ENCODE measurements around the gene CLOCK. TPM values are rescaled to one million over a fixed set of nuclear protein-coding genes. Genes with fewer than 3 reads are reported as not detected.

The CLOCK gene
- total and polyA plus RNA-seq, 10 of the 15 experiments (the other 5 are each of a cell fraction or from before 2014, with no cell fraction given): 2.8 to 11.7 (median 10.4) TPM

DNA sequence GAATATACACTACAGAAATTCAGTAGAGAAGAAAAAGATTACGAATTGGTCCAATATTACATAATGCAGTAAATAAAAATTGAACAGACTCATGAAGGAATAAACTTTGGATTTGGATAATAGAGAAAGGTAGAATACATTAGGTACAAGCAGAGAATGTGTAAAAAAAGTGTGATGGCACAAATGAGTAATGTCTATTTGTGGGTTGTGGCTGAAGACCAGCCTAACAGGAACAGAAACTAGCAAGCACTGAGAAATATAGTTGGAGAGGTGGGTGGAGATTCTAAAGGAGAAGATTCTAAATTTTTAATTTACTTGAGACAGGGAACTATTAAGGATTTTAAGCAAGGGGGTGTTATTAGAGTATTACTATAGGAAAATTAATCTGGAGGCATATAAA is 15.2 kb upstream of the CLOCK start (continued):
- TF ChIP-seq CREM (IDR thresholded peaks at IDR 0.05; ENCODE audit: low read depth) (peak; percentile 78), MTA2 (IDR thresholded peaks at IDR 0.05; ENCODE audit: low read depth) (peak; percentile 86), HSF1 (IDR thresholded peaks at IDR 0.05; ENCODE audit: low read depth, low read length) (no peak), CHD2 (IDR thresholded peaks at IDR 0.05; ENCODE audit: borderline replicate concordance, low read depth, low read length) (0 out of 2 replicates have a peak, but pooled peaks have one; percentile 15), POU2F2 (IDR thresholded peaks at IDR 0.05; ENCODE audit: borderline replicate concordance, low read depth, low read length) (no peak), IKZF1 (conservative IDR thresholded peaks at IDR 0.05) (peak; percentile 67; the same call in 1 of the 2 replicates), YBX1 (IDR thresholded peaks at IDR 0.05) (no peak), WRNIP1 (IDR thresholded peaks at IDR 0.05; ENCODE audit: borderline replicate concordance, low read depth, low read length) (no peak), RFX5 (IDR thresholded peaks at IDR 0.05; ENCODE audit: low read depth, low read length) (no peak), SPI1 (IDR thresholded peaks at IDR 0.05; ENCODE audit: borderline replicate concordance, insufficient read depth, low read depth, low read length) (peak; percentile 92), CUX1 (IDR thresholded peaks at IDR 0.05; ENCODE audit: insufficient replicate concordance, low read depth, low read length) (no peak), PAX8 (IDR thresholded peaks at IDR 0.05) (no peak), NFXL1 (IDR thresholded peaks at IDR 0.05; ENCODE audit: borderline replicate concordance) (no peak), SREBF1 (IDR thresholded peaks at IDR 0.05; ENCODE audit: low read length) (no peak), STAT1 (conservative IDR thresholded peaks at IDR 0.05) (no peak), NR2C1 (IDR thresholded peaks at IDR 0.05) (no peak), CBX5 (IDR thresholded peaks at IDR 0.05; ENCODE audit: low read depth) (no peak), FOXM1 (IDR thresholded peaks at IDR 0.05; ENCODE audit: low read depth, low read length) (peak; percentile 50; the same call in 1 of the 2 replicates), MEF2B (IDR thresholded peaks at IDR 0.05; ENCODE audit: partially characterized antibody, poor library complexity, severe bottlenecking) (peak; percentile 88)
- TF ChIP-seq, protein P1, sequence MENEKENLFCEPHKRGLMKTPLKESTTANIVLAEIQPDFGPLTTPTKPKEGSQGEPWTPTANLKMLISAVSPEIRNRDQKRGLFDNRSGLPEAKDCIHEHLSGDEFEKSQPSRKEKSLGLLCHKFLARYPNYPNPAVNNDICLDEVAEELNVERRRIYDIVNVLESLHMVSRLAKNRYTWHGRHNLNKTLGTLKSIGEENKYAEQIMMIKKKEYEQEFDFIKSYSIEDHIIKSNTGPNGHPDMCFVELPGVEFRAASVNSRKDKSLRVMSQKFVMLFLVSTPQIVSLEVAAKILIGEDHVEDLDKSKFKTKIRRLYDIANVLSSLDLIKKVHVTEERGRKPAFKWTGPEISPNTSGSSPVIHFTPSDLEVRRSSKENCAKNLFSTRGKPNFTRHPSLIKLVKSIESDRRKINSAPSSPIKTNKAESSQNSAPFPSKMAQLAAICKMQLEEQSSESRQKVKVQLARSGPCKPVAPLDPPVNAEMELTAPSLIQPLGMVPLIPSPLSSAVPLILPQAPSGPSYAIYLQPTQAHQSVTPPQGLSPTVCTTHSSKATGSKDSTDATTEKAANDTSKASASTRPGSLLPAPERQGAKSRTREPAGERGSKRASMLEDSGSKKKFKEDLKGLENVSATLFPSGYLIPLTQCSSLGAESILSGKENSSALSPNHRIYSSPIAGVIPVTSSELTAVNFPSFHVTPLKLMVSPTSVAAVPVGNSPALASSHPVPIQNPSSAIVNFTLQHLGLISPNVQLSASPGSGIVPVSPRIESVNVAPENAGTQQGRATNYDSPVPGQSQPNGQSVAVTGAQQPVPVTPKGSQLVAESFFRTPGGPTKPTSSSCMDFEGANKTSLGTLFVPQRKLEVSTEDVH (IDR thresholded peaks at IDR 0.05; ENCODE audit: low read depth, partially characterized antibody): no peak
